C4-2B (cell line): ENCODE results near the gene PAQR9.

Experiments used
- CTCF ChIP-seq: fragments of 450-650 bp; conservative IDR thresholded peaks from 2 replicates; pipeline ENCODE4 v1.5.1; 2017; ENCODE audit warnings: mild to moderate bottlenecking
- ZFX ChIP-seq: fragments of 450-650 bp; IDR thresholded peaks from 2 replicates; pipeline ENCODE4 v1.6.1; 2017

- TF ChIP-seq CTCF: no peak
- no peak for TF ChIP-seq ZFX
Observed at GRCh38 chr3:142947352-142947751, 16.1 kb downstream of the PAQR9 start.
